ENCODE data around the gene ZNF263. TPM values are rescaled to one million over a fixed set of nuclear protein-coding genes. Genes with fewer than 3 reads are reported as not detected.

ZNF263 gene
- polyA plus RNA-seq, 4 donors, result 11.0 to 45.3 (median 14.2) TPM

DNA sequence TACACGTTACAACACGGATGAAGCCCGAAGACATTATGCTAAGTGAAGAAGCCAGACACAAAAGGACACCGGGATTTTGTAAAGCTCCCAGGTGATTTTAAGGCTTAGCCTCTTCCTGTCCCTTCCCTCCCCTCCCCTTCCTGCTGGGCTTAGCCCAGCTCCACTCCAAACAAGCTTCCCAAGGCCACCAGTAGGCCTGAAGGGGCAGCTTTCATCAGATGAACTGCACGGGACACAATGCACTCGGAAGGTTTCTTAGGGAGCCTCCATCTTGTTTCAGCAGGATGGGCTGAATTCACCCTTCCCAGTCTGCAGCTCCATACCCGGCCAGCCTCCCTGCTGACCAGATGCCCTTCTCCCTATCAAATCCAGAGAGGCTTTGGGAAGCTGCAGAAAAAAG is 37.3 kb upstream of the ZNF263 start:
- H3K27me3 ChIP-seq (ENCODE audit: control insufficient read depth in 3 of 3, insufficient read depth in 3 of 3, low read length in 3 of 3), result peaks cover 0 to 16% (median 3%) of the 10 kb centered on the region in 3 donors
- WGBS, 3 donors, result 76 to 83% (median 76%) methylated on average over 7 of the region's 7 CpGs
- DNase-seq (no peak), FAIRE-seq (no peak)
- H3K36me3 ChIP-seq (ENCODE audit: control insufficient read depth in 3 of 3, insufficient read depth in 2 of 3, low read depth in 1 of 3, low read length in 3 of 3), result no peaks in the 10 kb centered on the region
- no peaks in the 10 kb centered on the region for H3K4me1 ChIP-seq (ENCODE audit: control insufficient read depth in 3 of 3, insufficient read depth in 2 of 3, low read depth in 1 of 3, low read length in 2 of 3)
- H3K9me3 ChIP-seq (ENCODE audit: control insufficient read depth in 2 of 2, insufficient read depth in 1 of 2, low read depth in 1 of 2, low read length in 1 of 2), result no peaks in the 10 kb centered on the region
- H3K4me3 ChIP-seq (ENCODE audit: low read depth in 1 of 3, low read length in 3 of 3), result no peak overlapping the region
- no peak overlapping the region for H3K27ac ChIP-seq (ENCODE audit: low read depth in 1 of 3, low read length in 2 of 3)

DNA sequence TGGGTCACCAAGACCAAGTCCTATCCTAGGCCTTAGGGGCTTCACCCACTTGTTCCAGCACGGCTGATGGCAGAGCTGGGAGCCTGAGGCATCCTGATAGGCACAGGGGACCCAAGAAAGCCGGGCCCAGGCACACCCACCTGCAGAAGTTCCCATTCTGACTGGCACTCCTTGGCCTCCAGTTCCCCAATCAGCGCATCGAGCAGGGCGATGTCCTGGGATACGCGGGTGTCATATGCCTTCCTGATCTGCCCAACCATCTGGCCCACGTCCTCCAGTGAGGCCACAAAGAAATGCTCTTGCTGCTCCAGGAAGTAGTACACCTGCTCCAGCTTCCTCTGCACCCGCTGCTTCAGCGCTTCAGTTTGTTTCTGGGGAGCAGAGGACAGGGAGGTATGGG is 36.4 kb upstream of the ZNF263 start:
- Histone ChIP-seq H3K27ac (ENCODE audit: low read depth in 1 of 3, low read length in 2 of 3) (no peak overlapping the region), H3K4me1 (ENCODE audit: control insufficient read depth in 3 of 3, insufficient read depth in 2 of 3, low read depth in 1 of 3, low read length in 2 of 3) (no peaks in the 10 kb centered on the region), H3K4me3 (ENCODE audit: low read depth in 1 of 3, low read length in 3 of 3) (no peak overlapping the region), H3K36me3 (ENCODE audit: control insufficient read depth in 3 of 3, insufficient read depth in 2 of 3, low read depth in 1 of 3, low read length in 3 of 3) (no peaks in the 10 kb centered on the region), H3K27me3 (ENCODE audit: control insufficient read depth in 3 of 3, insufficient read depth in 3 of 3, low read length in 3 of 3) (peaks cover 0 to 20% (median 0%) of the 10 kb centered on the region in 3 donors), H3K9me3 (ENCODE audit: control insufficient read depth in 2 of 2, insufficient read depth in 1 of 2, low read depth in 1 of 2, low read length in 1 of 2) (no peaks in the 10 kb centered on the region)
- WGBS, 3 donors, result 66 to 76% (median 67%) methylated on average over 10 of the region's 10 CpGs
- no peak for FAIRE-seq
- no peak for DNase-seq

DNA sequence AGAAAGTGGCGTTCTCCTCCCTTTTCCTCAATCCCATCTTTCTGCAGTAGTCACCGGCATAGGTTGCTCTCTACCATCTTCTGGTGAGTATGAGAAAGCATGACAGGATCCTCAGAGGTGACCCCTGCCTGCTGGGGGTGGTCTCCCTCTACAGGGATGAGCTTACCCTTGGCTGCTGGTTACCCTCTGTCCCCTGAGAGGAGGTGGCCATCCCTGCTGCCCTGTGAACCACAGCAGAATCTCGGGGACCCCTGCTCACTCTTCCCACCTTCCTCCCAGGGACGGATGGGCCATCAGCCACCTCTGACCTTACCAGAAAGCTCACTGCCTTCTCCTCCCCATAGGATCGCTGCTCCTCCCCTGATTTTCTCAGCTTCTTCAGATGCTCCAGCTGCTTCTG is 34.7 kb upstream of the ZNF263 start:
- FAIRE-seq, result no peak
- no peaks in the 10 kb centered on the region for H3K9me3 ChIP-seq (ENCODE audit: control insufficient read depth in 2 of 2, insufficient read depth in 1 of 2, low read depth in 1 of 2, low read length in 1 of 2)
- peaks cover 0 to 18% (median 0%) of the 10 kb centered on the region in 3 donors for H3K27me3 ChIP-seq (ENCODE audit: control insufficient read depth in 3 of 3, insufficient read depth in 3 of 3, low read length in 3 of 3)
- no peak overlapping the region for H3K4me3 ChIP-seq (ENCODE audit: low read depth in 1 of 3, low read length in 3 of 3)
- no peaks in the 10 kb centered on the region for H3K36me3 ChIP-seq (ENCODE audit: control insufficient read depth in 3 of 3, insufficient read depth in 2 of 3, low read depth in 1 of 3, low read length in 3 of 3)
- WGBS, 3 donors, result 80 to 83% (median 81%) methylated on average over 5 of the region's 5 CpGs
- no peak for DNase-seq
- H3K27ac ChIP-seq (ENCODE audit: low read depth in 1 of 3, low read length in 2 of 3), result no peak overlapping the region
- no peaks in the 10 kb centered on the region for H3K4me1 ChIP-seq (ENCODE audit: control insufficient read depth in 3 of 3, insufficient read depth in 2 of 3, low read depth in 1 of 3, low read length in 2 of 3)

DNA sequence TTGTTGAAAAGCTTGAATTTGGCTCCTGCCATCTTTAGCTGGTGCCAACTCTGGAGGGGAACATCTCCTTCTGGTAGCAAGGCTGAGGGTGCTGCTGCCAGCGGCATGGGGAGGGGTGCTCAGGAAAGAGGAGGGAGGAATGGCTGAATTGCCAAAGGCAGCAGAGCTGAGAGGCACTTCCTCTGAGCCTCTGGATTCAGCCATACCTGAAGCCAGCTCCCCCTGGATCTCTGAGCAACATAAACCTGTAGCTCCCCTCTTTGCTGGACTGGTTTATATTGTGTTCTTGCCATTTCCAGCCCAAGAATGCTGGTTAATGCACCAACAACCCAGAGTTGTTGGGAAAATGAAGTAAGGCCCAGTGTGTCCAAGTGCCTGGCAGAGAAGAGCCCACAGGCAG is 34.3 kb upstream of the ZNF263 start:
- peaks cover 0 to 18% (median 0%) of the 10 kb centered on the region in 3 donors for H3K27me3 ChIP-seq (ENCODE audit: control insufficient read depth in 3 of 3, insufficient read depth in 3 of 3, low read length in 3 of 3)
- no peak for DNase-seq
- H3K4me1 ChIP-seq (ENCODE audit: control insufficient read depth in 3 of 3, insufficient read depth in 2 of 3, low read depth in 1 of 3, low read length in 2 of 3), result no peaks in the 10 kb centered on the region
- no peaks in the 10 kb centered on the region for H3K36me3 ChIP-seq (ENCODE audit: control insufficient read depth in 3 of 3, insufficient read depth in 2 of 3, low read depth in 1 of 3, low read length in 3 of 3)
- H3K9me3 ChIP-seq (ENCODE audit: control insufficient read depth in 2 of 2, insufficient read depth in 1 of 2, low read depth in 1 of 2, low read length in 1 of 2), result no peaks in the 10 kb centered on the region
- no peak overlapping the region for H3K27ac ChIP-seq (ENCODE audit: low read depth in 1 of 3, low read length in 2 of 3)
- no peak overlapping the region for H3K4me3 ChIP-seq (ENCODE audit: low read depth in 1 of 3, low read length in 3 of 3)
- FAIRE-seq, result no peak
- 74 to 80% (median 75%) methylated on average over 1 of the region's 1 CpG for WGBS, 3 donors

- Histone ChIP-seq H3K9me3 (ENCODE audit: control insufficient read depth in 2 of 2, insufficient read depth in 1 of 2, low read depth in 1 of 2, low read length in 1 of 2) (no peaks in the 10 kb centered on the region), H3K27ac (ENCODE audit: low read depth in 1 of 3, low read length in 2 of 3) (no peak overlapping the region), H3K36me3 (ENCODE audit: control insufficient read depth in 3 of 3, insufficient read depth in 2 of 3, low read depth in 1 of 3, low read length in 3 of 3) (no peaks in the 10 kb centered on the region), H3K4me3 (ENCODE audit: low read depth in 1 of 3, low read length in 3 of 3) (no peak overlapping the region), H3K27me3 (ENCODE audit: control insufficient read depth in 3 of 3, insufficient read depth in 3 of 3, low read length in 3 of 3) (peaks cover 0 to 18% (median 0%) of the 10 kb centered on the region in 3 donors), H3K4me1 (ENCODE audit: control insufficient read depth in 3 of 3, insufficient read depth in 2 of 3, low read depth in 1 of 3, low read length in 2 of 3) (no peaks in the 10 kb centered on the region)
- no peak for DNase-seq
- 79 to 85% (median 83%) methylated on average over 14 of the region's 14 CpGs for WGBS, 3 donors
- no peak for FAIRE-seq
Observed at GRCh38 chr16:3249451-3249850, 33.8 kb upstream of the ZNF263 start.

- no peaks in the 10 kb centered on the region for H3K9me3 ChIP-seq (ENCODE audit: control insufficient read depth in 2 of 2, insufficient read depth in 1 of 2, low read depth in 1 of 2, low read length in 1 of 2)
- H3K27ac ChIP-seq (ENCODE audit: low read depth in 1 of 3, low read length in 2 of 3), result no peak overlapping the region
- no peak for DNase-seq
- peaks cover 0 to 23% (median 0%) of the 10 kb centered on the region in 3 donors for H3K27me3 ChIP-seq (ENCODE audit: control insufficient read depth in 3 of 3, insufficient read depth in 3 of 3, low read length in 3 of 3)
- 68 to 85% (median 81%) methylated on average over 4 of the region's 4 CpGs for WGBS, 3 donors
- no peak for FAIRE-seq
- no peaks in the 10 kb centered on the region for H3K36me3 ChIP-seq (ENCODE audit: control insufficient read depth in 3 of 3, insufficient read depth in 2 of 3, low read depth in 1 of 3, low read length in 3 of 3)
- no peaks in the 10 kb centered on the region for H3K4me1 ChIP-seq (ENCODE audit: control insufficient read depth in 3 of 3, insufficient read depth in 2 of 3, low read depth in 1 of 3, low read length in 2 of 3)
- no peak overlapping the region for H3K4me3 ChIP-seq (ENCODE audit: low read depth in 1 of 3, low read length in 3 of 3)
Observed at GRCh38 chr16:3252967-3253366, 30.3 kb upstream of the ZNF263 start.

- H3K9me3 ChIP-seq (ENCODE audit: control insufficient read depth in 2 of 2, insufficient read depth in 1 of 2, low read depth in 1 of 2, low read length in 1 of 2), result no peaks in the 10 kb centered on the region
- no peak for DNase-seq
- no peak overlapping the region for H3K4me3 ChIP-seq (ENCODE audit: low read depth in 1 of 3, low read length in 3 of 3)
- no peak overlapping the region for H3K27ac ChIP-seq (ENCODE audit: low read depth in 1 of 3, low read length in 2 of 3)
- WGBS, 3 donors, result 44 to 66% (median 49%) methylated on average over 27 to 35 of the region's 35 CpGs
- H3K27me3 ChIP-seq (ENCODE audit: control insufficient read depth in 3 of 3, insufficient read depth in 3 of 3, low read length in 3 of 3), result peaks cover 0 to 20% (median 0%) of the 10 kb centered on the region in 3 donors
- H3K4me1 ChIP-seq (ENCODE audit: control insufficient read depth in 3 of 3, insufficient read depth in 2 of 3, low read depth in 1 of 3, low read length in 2 of 3), result no peaks in the 10 kb centered on the region
- H3K36me3 ChIP-seq (ENCODE audit: control insufficient read depth in 3 of 3, insufficient read depth in 2 of 3, low read depth in 1 of 3, low read length in 3 of 3), result no peaks in the 10 kb centered on the region
- no peak for FAIRE-seq
Observed at GRCh38 chr16:3254309-3254708, 29.0 kb upstream of the ZNF263 start.

DNA sequence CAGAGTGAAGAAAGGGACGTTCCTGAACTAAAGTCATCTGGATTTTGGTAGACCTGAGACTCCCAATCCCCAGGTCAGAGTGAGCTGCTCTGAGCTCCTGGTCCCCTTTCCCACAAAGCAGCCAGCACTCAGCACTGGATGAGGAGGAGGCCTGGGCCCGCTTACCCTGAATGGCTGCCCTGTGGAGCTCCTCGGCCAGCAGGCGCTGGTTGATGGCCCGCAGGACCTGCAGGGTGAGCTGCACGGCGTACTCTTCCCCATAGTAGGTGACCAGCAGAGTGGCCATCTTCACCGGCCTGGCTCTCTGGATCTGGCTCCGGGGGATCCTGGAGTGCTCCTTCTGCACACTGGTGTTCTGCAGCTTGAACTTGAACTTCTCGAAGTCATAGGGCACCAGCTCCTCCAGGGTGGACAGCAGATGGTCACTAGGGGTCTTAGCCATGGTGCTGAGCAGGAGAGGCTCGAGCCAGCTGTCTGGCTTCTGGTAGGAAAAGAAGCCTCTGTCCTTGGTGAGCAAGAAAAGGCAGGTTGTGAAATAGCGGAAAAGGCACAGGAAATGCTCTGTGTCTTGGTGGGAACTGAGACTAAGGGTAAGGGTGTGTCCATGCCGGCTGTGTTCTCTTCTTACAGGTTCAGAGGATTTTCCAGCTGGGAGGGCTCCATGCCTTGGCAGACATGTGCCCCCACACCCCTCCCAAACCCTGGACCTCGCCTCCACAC is 27.0 kb upstream of the ZNF263 start, which contains the start of gene MEFV:
Gene MEFV (minus strand): TSS at position 488 of the 720 bp plus-strand sequence. CDS start 46 bp downstream, at position 442.
- no peaks in the 10 kb centered on the region for H3K9me3 ChIP-seq (ENCODE audit: control insufficient read depth in 2 of 2, insufficient read depth in 1 of 2, low read depth in 1 of 2, low read length in 1 of 2)
- H3K36me3 ChIP-seq (ENCODE audit: control insufficient read depth in 3 of 3, insufficient read depth in 2 of 3, low read depth in 1 of 3, low read length in 3 of 3), result no peaks in the 10 kb centered on the region
- H3K27me3 ChIP-seq (ENCODE audit: control insufficient read depth in 3 of 3, insufficient read depth in 3 of 3, low read length in 3 of 3), result peaks cover 0 to 10% (median 0%) of the 10 kb centered on the region in 3 donors
- WGBS, 3 donors, result 75 to 80% (median 79%) methylated on average over 14 of the region's 14 CpGs
- DNase-seq (no peak), FAIRE-seq (no peak)
- no peak within 1 kb of the TSS for H3K4me3 ChIP-seq (ENCODE audit: low read depth in 1 of 3, low read length in 3 of 3)
- no peaks in the 10 kb centered on the region for H3K4me1 ChIP-seq (ENCODE audit: control insufficient read depth in 3 of 3, insufficient read depth in 2 of 3, low read depth in 1 of 3, low read length in 2 of 3)
- no peak within 1 kb of the TSS for H3K27ac ChIP-seq (ENCODE audit: low read depth in 1 of 3, low read length in 2 of 3)
